Measurements from ENCODE around the gene WSB1. TPM values are rescaled to one million over a fixed set of nuclear protein-coding genes. Genes with fewer than 3 reads are reported as not detected.

The WSB1 gene
- total and polyA plus RNA-seq, 2 of the 8 experiments (the other 6 are each of a cell fraction or from before 2014, with no cell fraction given), result 113 to 140 TPM

DNA sequence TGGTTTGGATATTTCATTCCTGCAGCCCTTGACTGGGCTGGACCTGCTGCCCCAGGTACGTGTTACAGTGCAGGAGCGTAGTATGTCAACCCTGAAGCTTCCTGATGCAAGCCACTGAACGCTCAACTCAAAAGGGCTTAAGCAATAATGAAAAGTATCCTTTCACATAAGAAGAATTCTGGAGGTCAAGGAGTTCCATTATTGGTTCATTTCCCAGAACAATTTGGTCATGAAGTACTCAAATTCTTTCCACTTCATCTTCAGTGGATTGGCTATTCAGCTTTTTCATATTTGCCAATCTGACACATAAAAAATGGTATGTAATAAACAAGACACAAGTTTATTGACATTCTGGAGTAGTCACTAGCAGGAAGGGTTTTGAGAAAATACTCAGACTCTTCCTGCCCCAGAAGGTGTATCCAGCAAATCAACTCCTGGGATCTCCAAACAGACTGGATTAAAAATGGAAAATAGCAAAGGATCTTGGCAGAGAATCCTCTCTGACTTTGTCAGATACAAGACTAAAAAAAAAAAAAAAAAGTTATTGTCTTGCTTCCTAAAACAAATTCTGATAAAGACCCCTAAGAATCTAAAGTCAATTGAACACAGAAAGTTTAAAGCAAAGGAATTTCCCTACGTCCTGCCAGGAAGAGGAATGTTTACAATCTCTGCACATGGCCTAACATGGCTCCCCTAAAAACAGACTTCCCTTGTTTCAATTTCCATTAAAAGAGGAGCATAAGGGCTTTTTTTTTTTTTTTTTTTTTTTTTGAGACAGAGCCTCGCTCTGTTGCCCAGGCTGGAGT lies 37.5 kb upstream of the WSB1 start:
- H4K8ac ChIP-seq (ENCODE audit: extremely low read depth, insufficient read depth, low read length), result no peak overlapping the region
- 77% methylated on average over 4 of the region's 5 CpGs; no CpG with 5 or more reads in 1 of the 2 experiments for whole genome bisulfite sequencing, 2 experiments (ENCODE audit: extremely low coverage in 1 of 2, insufficient coverage in 1 of 2, insufficient read length in 1 of 2, insufficient replicate concordance in 2 of 2, low coverage in 1 of 2, low lambda C conversion rate in 2 of 2, missing lambda C conversion rate in 1 of 2)
- no peak for FAIRE-seq

More for the DNA sequence above, 37.5 kb upstream of the WSB1 start:
- Histone ChIP-seq H3K4me2 (ENCODE audit: insufficient read depth in 1 of 2, low read depth in 2 of 2, low read length in 2 of 2) (no peak overlapping the region), H2AK5ac (ENCODE audit: low read depth, low read length) (no peak overlapping the region), H2BK15ac (ENCODE audit: low read length) (no peak overlapping the region), H3K27me3 (replicated peaks in 1 of 4; ENCODE audit: control insufficient read depth in 3 of 4, extremely low read depth in 1 of 4, insufficient read depth in 3 of 4, low read length in 3 of 4) (no peaks in the 10 kb centered on the region), H4K91ac (replicated peaks; ENCODE audit: insufficient read length, low read length) (no peak overlapping the region), H3K14ac (ENCODE audit: insufficient read length) (no peak overlapping the region), H3K9me3 (ENCODE audit: insufficient read depth in 2 of 2, low read depth in 1 of 2, low read length in 1 of 2) (no peaks in the 10 kb centered on the region), H3K18ac (ENCODE audit: extremely low read depth, low read length) (no peak overlapping the region), H2AFZ (ENCODE audit: low read length) (no peak overlapping the region), H3K27ac (ENCODE audit: low read depth, low read length) (no peak overlapping the region), H3K36me3 (ENCODE audit: control insufficient read depth in 2 of 4, insufficient read depth in 4 of 4, low read length in 3 of 4) (no peaks in the 10 kb centered on the region; a peak in 1 of 8 replicates), H3K4me3 (ENCODE audit: extremely low read depth in 1 of 4, insufficient read depth in 2 of 4, low read depth in 3 of 4, low read length in 4 of 4) (no peak overlapping the region), H2BK5ac (ENCODE audit: low read depth, low read length) (no peak overlapping the region), H3K56ac (replicated peaks; ENCODE audit: insufficient read length, low read depth, low read length) (no peak overlapping the region), H3K23me2 (ENCODE audit: low read depth, low read length) (no peaks in the 10 kb centered on the region), H3K9ac (replicated peaks in 1 of 4; ENCODE audit: extremely low read depth in 1 of 4, low read depth in 3 of 4, low read length in 3 of 4) (no peak overlapping the region), H2BK12ac (ENCODE audit: low read depth, low read length) (no peak overlapping the region), H4K20me1 (replicated peaks in 1 of 2; ENCODE audit: control insufficient read depth in 1 of 2, insufficient read depth in 2 of 2, low read length in 2 of 2) (no peaks in the 10 kb centered on the region), H3K4me1 (replicated peaks in 1 of 4; ENCODE audit: control insufficient read depth in 3 of 4, insufficient read depth in 4 of 4, low read length in 3 of 4) (no peaks in the 10 kb centered on the region), H4K5ac (ENCODE audit: insufficient read length, low read depth, low read length) (no peak overlapping the region), H2BK120ac (replicated peaks; ENCODE audit: low read depth, low read length) (no peak overlapping the region), H3K23ac (ENCODE audit: insufficient read length) (no peak overlapping the region), H2BK20ac (ENCODE audit: low read length) (no peak overlapping the region), H3K79me2 (ENCODE audit: control insufficient read depth in 1 of 2, insufficient read depth in 2 of 2, low read length in 2 of 2) (no peaks in the 10 kb centered on the region), H3K79me1 (ENCODE audit: low read depth, low read length) (no peaks in the 10 kb centered on the region), H3K4ac (replicated peaks; ENCODE audit: insufficient read length, low read depth, low read length) (no peak overlapping the region)
- ChIA-PET POLR2A (ENCODE audit: partially characterized antibody) (no interaction called here), CTCF (ENCODE audit: partially characterized antibody) (interaction anchor here (2.1 to 2.3 kb wide), 2 partner anchors 11 to 20 kb away, joined by 4 to 11 read pairs; no protein-coding TSS in a partner anchor)
- TF ChIP-seq POLR2A (IDR thresholded peaks at IDR 0.05; ENCODE audit: control extremely low read depth in 1 of 2, low read depth in 2 of 2, low read length in 2 of 2) (no peak), YY1 (IDR thresholded peaks at IDR 0.05; ENCODE audit: low read depth, low read length) (no peak), KDM1A (IDR thresholded peaks at IDR 0.05; ENCODE audit: borderline replicate concordance, low read length) (no peak), CHD1 (IDR thresholded peaks at IDR 0.05; ENCODE audit: low read depth, low read length) (no peak), POU5F1 (IDR thresholded peaks at IDR 0.05; ENCODE audit: low read depth, low read length) (no peak)
- DNase-seq (ENCODE audit: low read depth in 1 of 2, low spot score in 2 of 2), result no peak

Measured in H1 (cell line).